Effector CD4-positive, alpha-beta T cell (primary cell): ENCODE data around the gene MPZL1.

Experiments
- DNase-seq: peaks from one replicate; pipeline ENCODE4 v3.0.0-alpha.2; 2020

The MPZL1 gene

GRCh38 chr1:167695756-167696561, 25.8 kb upstream of the MPZL1 start:
- DNase-seq: no peak

GRCh38 chr1:167697667-167698141, 24.1 kb upstream of the MPZL1 start:
- DNase-seq: no peak

- DNase-seq: no peak
Observed at GRCh38 chr1:167698313-167698712, 23.5 kb upstream of the MPZL1 start.

GRCh38 chr1:167701510-167701909, 20.3 kb upstream of the MPZL1 start:
- no peak for DNase-seq

GRCh38 chr1:167703557-167703956, 18.2 kb upstream of the MPZL1 start:
- no peak for DNase-seq

- no peak for DNase-seq
Observed at GRCh38 chr1:167704715-167705114, 17.1 kb upstream of the MPZL1 start.

- no peak for DNase-seq
Observed at GRCh38 chr1:167705250-167705649, 16.5 kb upstream of the MPZL1 start.

- no peak for DNase-seq
Observed at GRCh38 chr1:167706363-167706762, 15.4 kb upstream of the MPZL1 start.

- DNase-seq: no peak
Observed at GRCh38 chr1:167706931-167707877, 14.6 kb upstream of the MPZL1 start.

- DNase-seq: no peak
Observed at GRCh38 chr1:167707942-167708341, 13.8 kb upstream of the MPZL1 start.

GRCh38 chr1:167708940-167709389, 12.8 kb upstream of the MPZL1 start:
- no peak for DNase-seq

- no peak for DNase-seq
Observed at GRCh38 chr1:167710836-167711235, 10.9 kb upstream of the MPZL1 start.

GRCh38 chr1:167711797-167712196, 10.0 kb upstream of the MPZL1 start:
- DNase-seq: no peak

- DNase-seq: no peak
Observed at GRCh38 chr1:167713330-167714081, 8.3 kb upstream of the MPZL1 start.

GRCh38 chr1:167714098-167714438, 7.7 kb upstream of the MPZL1 start:
- no peak for DNase-seq

- DNase-seq: peak; percentile 79
Observed at GRCh38 chr1:167714439-167715156, 7.2 kb upstream of the MPZL1 start.

GRCh38 chr1:167715157-167715999, 6.4 kb upstream of the MPZL1 start:
- peak; percentile 80 for DNase-seq

- no peak for DNase-seq
Observed at GRCh38 chr1:167716000-167716271, 5.8 kb upstream of the MPZL1 start.

GRCh38 chr1:167717351-167717750, 4.4 kb upstream of the MPZL1 start:
- no peak for DNase-seq

- DNase-seq: no peak
Observed at GRCh38 chr1:167718914-167719691, 2.7 kb upstream of the MPZL1 start.
